HG02759 (cell line): ENCODE data around the gene ZDHHC8.
"Not testable (repeated sequence)": the region's sequence is repeated elsewhere in the genome, so short reads cannot be mapped to it uniquely, and the experiment has no call there.

Experiments used
- ATAC-seq: cut with Tn5 transposase; IDR thresholded peaks from one replicate; pipeline ENCODE4 v1.9.1; 2021; ENCODE audit warnings: mild to moderate bottlenecking, moderate library complexity; ENCODE audit not compliant: unreplicated experiment

The ZDHHC8 gene

GRCh38 chr22:20156611-20157429, 25.2 kb downstream of the ZDHHC8 start:
- ATAC-seq, result no peak

- ATAC-seq, result no peak
Observed at GRCh38 chr22:20157430-20158183, 26.0 kb downstream of the ZDHHC8 start.

- no peak for ATAC-seq
Observed at GRCh38 chr22:20158391-20159036, 26.9 kb downstream of the ZDHHC8 start.

DNA sequence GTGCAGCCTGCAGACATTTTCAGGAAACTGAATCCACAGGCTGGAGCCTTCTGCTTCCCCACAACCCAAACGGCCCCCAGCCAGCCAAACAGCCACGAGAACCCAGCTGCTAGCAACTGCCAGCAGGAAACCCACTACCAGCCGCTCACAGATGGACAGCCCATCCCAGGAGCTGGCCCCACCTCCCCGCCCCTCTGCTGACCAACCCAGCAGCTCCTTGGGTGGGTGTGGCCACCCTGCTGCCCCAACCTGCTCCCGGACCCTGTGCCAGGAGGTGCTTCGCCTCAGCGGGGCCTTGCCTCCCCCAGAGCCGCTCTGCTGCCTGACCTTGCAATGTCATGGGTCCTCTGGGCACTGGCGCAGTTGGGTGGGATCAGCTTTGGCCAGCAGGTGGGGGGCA, 27.5 kb downstream of the ZDHHC8 start:
- no peak for ATAC-seq

- not testable (repeated sequence) for ATAC-seq
Observed at GRCh38 chr22:20159531-20159930, 27.9 kb downstream of the ZDHHC8 start.

GRCh38 chr22:20160041-20160440, 28.4 kb downstream of the ZDHHC8 start:
- ATAC-seq, result no peak

GRCh38 chr22:20164863-20165262, 33.3 kb downstream of the ZDHHC8 start:
- ATAC-seq, result no peak

- no peak for ATAC-seq
Observed at GRCh38 chr22:20165421-20165820, 33.8 kb downstream of the ZDHHC8 start.

DNA sequence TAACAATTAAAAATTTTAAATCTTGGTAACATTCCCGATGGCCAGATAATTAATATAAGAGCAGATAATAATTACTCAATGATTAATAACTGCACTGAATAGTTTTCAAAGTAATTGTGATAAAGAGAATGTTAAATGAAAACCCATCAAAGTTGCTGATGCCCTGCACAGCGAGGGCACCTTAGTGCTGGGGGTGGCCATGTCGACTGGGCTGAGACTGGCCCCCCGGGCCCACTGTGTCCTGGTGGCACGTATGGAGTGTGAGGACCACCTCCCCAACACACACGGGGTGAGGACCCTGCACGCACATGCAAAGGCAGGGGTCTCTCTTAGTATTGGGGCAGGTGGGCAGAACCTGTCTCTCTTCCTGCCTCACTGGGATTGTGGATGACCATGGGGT, 34.3 kb downstream of the ZDHHC8 start:
- ATAC-seq, result no peak

- no peak for ATAC-seq
Observed at GRCh38 chr22:20166703-20167102, 35.1 kb downstream of the ZDHHC8 start.

GRCh38 chr22:20167643-20168322, 36.2 kb downstream of the ZDHHC8 start:
- no peak for ATAC-seq

DNA sequence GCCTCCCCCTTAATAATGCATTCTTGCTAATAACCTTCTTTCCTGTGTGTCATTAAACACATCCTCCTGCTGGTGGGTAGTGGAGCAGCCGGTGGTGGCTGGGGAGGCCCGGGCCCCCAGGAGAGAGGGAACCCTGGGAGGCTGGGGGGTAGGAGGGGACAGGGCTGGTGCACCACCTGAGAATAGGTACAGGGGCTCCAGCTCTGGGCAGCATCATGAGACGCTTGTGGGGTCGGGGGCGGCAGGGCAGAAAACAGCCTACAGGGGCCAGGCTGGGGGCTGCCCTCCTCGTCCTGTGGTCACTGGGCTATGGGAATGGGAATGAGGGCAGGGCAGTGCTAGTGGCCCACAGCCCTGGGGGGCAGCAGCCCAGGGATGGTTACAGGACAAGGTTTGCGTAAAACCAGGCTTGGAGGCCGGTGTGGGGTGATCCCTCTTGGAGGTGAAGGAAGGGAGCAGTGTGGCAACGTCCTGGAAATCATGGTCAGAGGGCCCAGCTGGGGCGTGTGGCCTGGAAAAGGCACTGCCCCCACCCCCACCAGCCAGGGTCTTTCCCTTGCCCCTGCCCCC, 37.7 kb downstream of the ZDHHC8 start:
- ATAC-seq, result no peak

- ATAC-seq, result no peak
Observed at GRCh38 chr22:20170170-20170569, 38.6 kb downstream of the ZDHHC8 start.

DNA sequence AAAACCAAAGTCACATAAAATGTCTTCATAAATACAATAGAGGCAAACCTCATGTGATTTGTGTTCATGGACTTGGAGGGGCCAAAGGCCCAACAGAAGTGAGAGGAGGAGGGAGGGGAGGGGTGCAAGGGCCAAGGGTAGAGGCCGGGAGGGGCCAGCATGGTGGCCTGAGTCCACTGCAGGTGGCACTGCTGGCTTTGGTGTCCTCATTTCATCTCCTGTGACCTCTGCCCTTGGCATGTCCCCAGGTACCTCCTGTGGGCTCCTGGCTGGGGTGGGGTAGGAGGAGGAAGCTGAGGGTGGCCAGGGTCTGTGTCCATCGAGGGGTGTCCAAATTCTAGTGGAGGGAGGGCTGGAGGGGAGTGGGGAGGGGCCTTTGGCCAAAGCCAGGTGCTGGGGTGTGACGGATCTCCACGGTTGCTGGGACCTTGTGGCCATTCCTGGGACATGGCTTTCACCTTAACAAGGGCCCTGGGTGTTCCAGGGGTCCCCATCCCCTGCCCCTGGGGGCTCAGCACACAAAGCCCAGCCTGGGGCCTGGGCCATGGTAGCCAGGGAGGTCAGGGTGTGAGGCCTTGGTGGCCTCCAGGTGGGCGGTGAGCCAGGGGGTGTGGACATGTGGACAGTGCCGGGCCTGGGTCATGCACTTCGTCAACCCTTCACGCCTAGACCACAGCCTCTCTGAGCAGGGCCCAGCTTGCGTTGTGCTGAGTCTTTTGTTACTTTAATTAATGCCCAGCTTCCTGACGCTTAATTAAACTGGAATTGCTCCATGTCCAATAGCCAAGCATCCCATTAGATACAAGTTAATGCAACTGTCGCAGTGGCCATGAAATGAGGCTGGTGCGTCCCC, 39.9 kb downstream of the ZDHHC8 start:
- ATAC-seq, result no peak

DNA sequence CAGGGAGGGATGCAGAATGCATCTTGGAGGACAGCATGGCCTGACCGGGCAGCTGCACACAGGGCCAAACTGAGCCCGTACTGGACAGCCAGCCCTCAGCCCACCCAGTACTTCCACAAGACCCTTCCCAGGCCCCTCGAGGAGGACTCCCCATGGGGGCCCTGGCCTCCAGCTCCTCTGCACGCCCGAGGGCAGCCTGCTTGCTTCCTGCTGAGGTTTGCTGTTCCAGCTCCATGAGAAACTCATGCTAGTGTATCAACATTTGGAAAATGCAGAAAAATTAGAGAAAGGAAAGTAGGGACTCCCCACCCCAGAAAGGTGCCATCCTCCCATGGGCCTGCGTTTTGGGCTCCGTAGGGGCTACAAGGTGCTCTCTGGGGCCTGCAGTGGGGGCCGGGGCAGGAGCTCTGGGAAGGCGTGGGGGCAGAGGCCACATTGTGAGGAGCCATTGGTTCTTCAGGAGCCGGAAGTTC, 40.6 kb downstream of the ZDHHC8 start:
- no peak for ATAC-seq

DNA sequence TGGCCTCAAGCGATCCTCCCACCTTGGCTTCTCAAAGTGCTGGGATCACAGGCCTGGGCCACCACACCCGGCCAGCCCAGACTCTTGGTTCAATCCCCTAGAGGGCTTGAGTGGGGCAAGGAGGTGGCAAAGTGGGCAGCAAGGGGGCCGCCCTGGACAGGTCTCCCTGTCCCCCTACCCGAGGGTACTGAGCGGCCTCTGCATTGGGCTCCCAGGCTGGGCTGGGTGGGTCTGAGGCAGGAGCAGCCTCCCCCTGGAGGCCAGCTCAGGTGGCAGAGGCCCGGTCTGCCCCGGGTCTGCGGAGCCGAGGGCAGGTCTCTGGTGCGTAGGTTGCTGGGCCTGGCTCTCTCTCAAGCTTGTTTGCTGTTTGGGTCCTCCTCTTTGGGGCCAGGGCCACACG, 41.6 kb downstream of the ZDHHC8 start:
- ATAC-seq, result no peak

GRCh38 chr22:20173772-20174171, 42.2 kb downstream of the ZDHHC8 start:
- ATAC-seq, result no peak

DNA sequence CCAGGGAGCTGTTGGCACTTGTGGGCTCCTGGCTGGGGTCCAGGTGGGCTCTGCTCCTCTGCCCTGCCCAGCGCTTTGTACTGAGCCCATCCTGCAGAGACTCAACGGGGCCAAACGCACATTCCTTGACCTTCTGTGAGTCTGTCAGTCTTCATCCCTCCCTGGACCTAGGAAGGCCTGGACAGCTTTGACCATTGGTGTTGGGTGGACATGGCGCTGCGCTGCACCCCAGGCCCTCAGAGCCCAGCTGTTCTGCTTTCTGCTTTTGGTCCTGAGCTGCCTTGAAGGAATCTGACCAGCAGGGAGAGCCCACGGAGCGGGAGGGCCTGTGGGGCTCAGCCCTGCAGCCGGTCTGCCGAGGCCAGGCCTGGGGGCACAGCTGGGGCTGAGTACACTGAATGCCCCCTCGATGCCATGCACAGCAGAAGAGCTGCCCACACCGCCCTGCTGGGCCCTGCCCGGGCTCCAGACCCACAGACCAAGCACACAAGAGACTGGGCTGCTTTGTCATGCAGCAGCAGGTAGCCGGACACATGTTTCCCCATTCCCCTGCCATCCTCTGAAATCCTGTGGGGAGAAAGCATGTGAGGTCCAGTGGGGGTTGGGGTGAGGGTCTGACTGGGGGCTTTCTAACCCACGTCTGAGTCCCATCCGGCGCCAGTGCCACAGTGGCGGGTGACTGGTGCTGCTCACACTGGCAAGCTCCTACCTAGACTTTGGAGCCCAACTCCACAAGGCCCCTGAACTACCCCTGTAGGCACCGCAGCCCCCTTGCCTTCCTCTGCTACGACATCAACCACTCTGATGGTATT, 43.4 kb downstream of the ZDHHC8 start:
- ATAC-seq, result no peak

- ATAC-seq, result no peak
Observed at GRCh38 chr22:20175597-20175900, 43.9 kb downstream of the ZDHHC8 start.
